ENCODE results near the gene ARHGAP42. TPM values are rescaled to one million over a fixed set of nuclear protein-coding genes. Genes with fewer than 3 reads are reported as not detected.

Gene ARHGAP42
- total RNA-seq, 1 donor = 1.6 TPM

- no peak for DNase-seq (ENCODE audit: low read depth in 2 of 3, low spot score in 2 of 3)
These were observed 66.5 kb downstream of the ARHGAP42 start for GRCh38 chr11:100753571-100753970.

- DNase-seq (ENCODE audit: low read depth in 2 of 3, low spot score in 2 of 3) = no peak
These were observed 69.5 kb downstream of the ARHGAP42 start for GRCh38 chr11:100756559-100756958.

GRCh38 chr11:100757646-100758045, 70.6 kb downstream of the ARHGAP42 start:
- no peak for DNase-seq (ENCODE audit: low read depth in 2 of 3, low spot score in 2 of 3)

- DNase-seq (ENCODE audit: low read depth in 2 of 3, low spot score in 2 of 3) = no peak
These were observed 72.0 kb downstream of the ARHGAP42 start for GRCh38 chr11:100759106-100759505.

GRCh38 chr11:100759856-100760255, 72.8 kb downstream of the ARHGAP42 start:
- DNase-seq (ENCODE audit: low read depth in 2 of 3, low spot score in 2 of 3) = no peak

GRCh38 chr11:100760744-100761143, 73.7 kb downstream of the ARHGAP42 start:
- DNase-seq (ENCODE audit: low read depth in 2 of 3, low spot score in 2 of 3) = no peak

GRCh38 chr11:100761841-100762240, 74.8 kb downstream of the ARHGAP42 start:
- DNase-seq (ENCODE audit: low read depth in 2 of 3, low spot score in 2 of 3) = no peak

GRCh38 chr11:100766764-100767163, 79.7 kb downstream of the ARHGAP42 start:
- DNase-seq (ENCODE audit: low read depth in 2 of 3, low spot score in 2 of 3) = no peak

- no peak for DNase-seq (ENCODE audit: low read depth in 2 of 3, low spot score in 2 of 3)
These were observed 82.1 kb downstream of the ARHGAP42 start for GRCh38 chr11:100769165-100769564.

- DNase-seq (ENCODE audit: low read depth in 2 of 3, low spot score in 2 of 3) = no peak
These were observed 82.5 kb downstream of the ARHGAP42 start for GRCh38 chr11:100769617-100770016.

- DNase-seq (ENCODE audit: low read depth in 2 of 3, low spot score in 2 of 3) = no peak
These were observed 87.0 kb downstream of the ARHGAP42 start for GRCh38 chr11:100774132-100774531.

GRCh38 chr11:100774859-100775258, 87.8 kb downstream of the ARHGAP42 start:
- DNase-seq (ENCODE audit: low read depth in 2 of 3, low spot score in 2 of 3) = no peak

GRCh38 chr11:100776212-100776896, 89.3 kb downstream of the ARHGAP42 start:
- DNase-seq (ENCODE audit: low read depth in 2 of 3, low spot score in 2 of 3) = no peak

GRCh38 chr11:100777103-100777502, 90.0 kb downstream of the ARHGAP42 start:
- no peak for DNase-seq (ENCODE audit: low read depth in 2 of 3, low spot score in 2 of 3)

- DNase-seq (ENCODE audit: low read depth in 2 of 3, low spot score in 2 of 3) = no peak
These were observed 90.6 kb downstream of the ARHGAP42 start for GRCh38 chr11:100777736-100778135.

- peak in 2 of 3 donors; percentile 2 to 62 for DNase-seq (ENCODE audit: low read depth in 2 of 3, low spot score in 2 of 3)
These were observed 91.2 kb downstream of the ARHGAP42 start for GRCh38 chr11:100778166-100778785.

GRCh38 chr11:100780470-100780869, 93.4 kb downstream of the ARHGAP42 start:
- DNase-seq (ENCODE audit: low read depth in 2 of 3, low spot score in 2 of 3) = no peak

- DNase-seq (ENCODE audit: low read depth in 2 of 3, low spot score in 2 of 3) = no peak
These were observed 98.3 kb downstream of the ARHGAP42 start for GRCh38 chr11:100785148-100785983.

GRCh38 chr11:100788561-100789295, 101.6 kb downstream of the ARHGAP42 start:
- no peak for DNase-seq (ENCODE audit: low read depth in 2 of 3, low spot score in 2 of 3)

GRCh38 chr11:100789500-100789899, 102.4 kb downstream of the ARHGAP42 start:
- no peak for DNase-seq (ENCODE audit: low read depth in 2 of 3, low spot score in 2 of 3)

GRCh38 chr11:100790073-100790472, 103.0 kb downstream of the ARHGAP42 start:
- DNase-seq (ENCODE audit: low read depth in 2 of 3, low spot score in 2 of 3) = no peak
